ENCODE measurements around the gene EFHB. TPM values are rescaled to one million over a fixed set of nuclear protein-coding genes. Genes with fewer than 3 reads are reported as not detected.
"Not testable (repeated sequence)": the region's sequence is repeated elsewhere in the genome, so short reads cannot be mapped to it uniquely, and the experiment has no call there.

The EFHB gene
- total RNA-seq, 4 donors from 2014 or later, result 0.27 to 2.4 TPM; not detected in 2

GRCh38 chr3:19881852-19882251, 52.2 kb downstream of the EFHB start:
- no peaks in the 10 kb centered on the region for H3K9me3 ChIP-seq
- no peak overlapping the region for H3K27ac ChIP-seq
- no peaks in the 10 kb centered on the region for H3K36me3 ChIP-seq
- no peak overlapping the region for H3K4me3 ChIP-seq
- TF ChIP-seq CTCF (IDR thresholded peaks at IDR 0.05), result no peak
- no peak for TF ChIP-seq POLR2A (IDR thresholded peaks at IDR 0.05)
- TF ChIP-seq EP300 (IDR thresholded peaks at IDR 0.05), result no peak
- no peak for TF ChIP-seq POLR2AphosphoS5 (IDR thresholded peaks at IDR 0.05)
- ATAC-seq, result no peak
- no peaks in the 10 kb centered on the region for H3K27me3 ChIP-seq
- no peaks in the 10 kb centered on the region for H3K4me1 ChIP-seq

- no peaks in the 10 kb centered on the region for H3K36me3 ChIP-seq
- TF ChIP-seq CTCF (IDR thresholded peaks at IDR 0.05) (no peak), POLR2A (IDR thresholded peaks at IDR 0.05) (no peak), EP300 (IDR thresholded peaks at IDR 0.05) (no peak), POLR2AphosphoS5 (IDR thresholded peaks at IDR 0.05) (no peak)
- H3K4me3 ChIP-seq, result no peak overlapping the region
- no peak overlapping the region for H3K27ac ChIP-seq
- no peak for ATAC-seq
- H3K4me1 ChIP-seq, result no peaks in the 10 kb centered on the region
- H3K9me3 ChIP-seq, result no peaks in the 10 kb centered on the region
- H3K27me3 ChIP-seq, result no peaks in the 10 kb centered on the region
Observed at GRCh38 chr3:19881036-19881435, 53.0 kb downstream of the EFHB start.

- Histone ChIP-seq H3K36me3 (no peaks in the 10 kb centered on the region), H3K27ac (no peak overlapping the region), H3K27me3 (no peaks in the 10 kb centered on the region), H3K9me3 (no peaks in the 10 kb centered on the region), H3K4me3 (no peak overlapping the region), H3K4me1 (no peaks in the 10 kb centered on the region)
- 74 to 82% methylated on average over 2 to 3 of the region's 3 CpGs for WGBS, 2 donors (ENCODE audit: low coverage in 1 of 2)
- TF ChIP-seq EP300 (IDR thresholded peaks at IDR 0.05) (no peak), POLR2AphosphoS5 (IDR thresholded peaks at IDR 0.05) (no peak), CTCF (IDR thresholded peaks at IDR 0.05) (no peak), POLR2A (IDR thresholded peaks at IDR 0.05) (no peak)
- ATAC-seq, result no peak
Observed at GRCh38 chr3:19877656-19878055, 56.4 kb downstream of the EFHB start.

GRCh38 chr3:19866751-19867347, 67.2 kb downstream of the EFHB start:
- ATAC-seq, result peak; percentile 65
- 3 to 9% methylated on average over 5 to 7 of the region's 7 CpGs for WGBS, 2 donors (ENCODE audit: low coverage in 1 of 2)

GRCh38 chr3:19855318-19855717, 78.7 kb downstream of the EFHB start:
- H3K4me1 ChIP-seq, H3K36me3 ChIP-seq, H3K4me3 ChIP-seq, H3K27ac ChIP-seq, H3K27me3 ChIP-seq, ATAC-seq: not testable (repeated sequence)
- H3K9me3 ChIP-seq, result peaks cover 0 to 26% (median 0%) of the 10 kb centered on the region in 3 donors
- 65% methylated on average over 10 of the region's 13 CpGs; no CpG with 5 or more reads in 1 of the 2 donors for WGBS, 2 donors (ENCODE audit: low coverage in 1 of 2)

More at GRCh38 chr3:19866751-19867347, 67.2 kb downstream of the EFHB start:
- Histone ChIP-seq H3K36me3 (no peaks in the 10 kb centered on the region), H3K4me3 (no peak overlapping the region), H3K27me3 (peaks cover 5% of the 10 kb centered on the region), H3K4me1 (no peaks in the 10 kb centered on the region), H3K27ac (no peak overlapping the region), H3K9me3 (no peaks in the 10 kb centered on the region)
- TF ChIP-seq EP300 (IDR thresholded peaks at IDR 0.05), result no peak
- peak; percentile 62 to 78 (median 72) for TF ChIP-seq CTCF (IDR thresholded peaks at IDR 0.05)

- WGBS, 2 donors (ENCODE audit: low coverage in 1 of 2), result 73% methylated on average over 2 of the region's 7 CpGs; no CpG with 5 or more reads in 1 of the 2 donors
- peaks cover 0 to 41% (median 0%) of the 10 kb centered on the region in 3 donors for H3K9me3 ChIP-seq
- not testable (repeated sequence) for ATAC-seq
Observed at GRCh38 chr3:19846609-19847008, 87.4 kb downstream of the EFHB start.

More at GRCh38 chr3:19846609-19847008, 87.4 kb downstream of the EFHB start:
- not testable (repeated sequence) for H3K27ac ChIP-seq, H3K27me3 ChIP-seq, H3K4me3 ChIP-seq, H3K4me1 ChIP-seq, H3K36me3 ChIP-seq

Other genes starting within 250 kb of the EFHB start
- 10 to 100 TPM; 59.2 to 88.3 (median 78.4) TPM for gene RAB5A, start 12.9 kb upstream of the EFHB start, total RNA-seq
- not detected for gene PP2D1, start 78.0 kb upstream of the EFHB start, total RNA-seq
- 10 to 100 TPM; 30.8 to 57.3 (median 44.0) TPM for gene KAT2B, start 106.2 kb upstream of the EFHB start, total RNA-seq